DOHH2 (cell line): ENCODE measurements around the gene CMPK2.

Experiments used
- EZH2phosphoT487 ChIP-seq: fragments of 200-600 bp; sonication (generic); IDR thresholded peaks from 2 replicates; pipeline ENCODE4 v1.6.1; 2017; ENCODE audit warnings: borderline replicate concordance, mild to moderate bottlenecking, antibody characterized with exemption, low read length, moderate library complexity, mixed read lengths
- TF ChIP-seq, protein P1 (sequence below): fragments of 200-600 bp; sonication (generic); IDR thresholded peaks from one replicate; pipeline ENCODE4 v1.5.1; 2014; ENCODE audit warnings: antibody characterized with exemption, mild to moderate bottlenecking, low read depth, low read length; ENCODE audit not compliant: poor library complexity, severe bottlenecking

DNA sequence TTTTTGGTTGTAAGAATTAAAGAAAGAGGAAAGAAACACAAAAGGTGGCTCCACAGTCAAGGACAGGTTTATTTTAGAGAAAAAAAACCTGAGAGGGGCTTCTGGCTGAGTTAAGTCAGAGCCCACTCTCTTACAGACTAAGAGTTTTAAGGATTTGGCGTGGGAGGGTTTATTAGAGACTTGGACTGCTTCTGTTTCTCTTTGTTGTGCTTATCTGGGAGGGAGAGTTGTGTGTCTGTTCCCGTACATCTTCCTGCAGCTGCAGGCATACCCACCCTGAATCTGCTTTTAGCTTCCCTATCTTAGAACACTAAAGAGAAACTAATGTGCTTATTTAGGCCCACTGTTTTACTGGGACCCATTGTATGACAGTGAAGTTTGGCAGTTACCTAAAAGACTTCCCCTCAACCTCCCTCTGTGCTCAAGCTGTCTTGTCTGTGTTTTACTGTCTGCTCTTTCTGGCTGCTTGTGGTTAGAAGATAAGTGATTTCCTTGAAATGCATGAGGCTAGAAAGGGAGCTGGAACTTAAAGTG lies 14.6 kb upstream of the CMPK2 start:
- TF ChIP-seq, protein P1, sequence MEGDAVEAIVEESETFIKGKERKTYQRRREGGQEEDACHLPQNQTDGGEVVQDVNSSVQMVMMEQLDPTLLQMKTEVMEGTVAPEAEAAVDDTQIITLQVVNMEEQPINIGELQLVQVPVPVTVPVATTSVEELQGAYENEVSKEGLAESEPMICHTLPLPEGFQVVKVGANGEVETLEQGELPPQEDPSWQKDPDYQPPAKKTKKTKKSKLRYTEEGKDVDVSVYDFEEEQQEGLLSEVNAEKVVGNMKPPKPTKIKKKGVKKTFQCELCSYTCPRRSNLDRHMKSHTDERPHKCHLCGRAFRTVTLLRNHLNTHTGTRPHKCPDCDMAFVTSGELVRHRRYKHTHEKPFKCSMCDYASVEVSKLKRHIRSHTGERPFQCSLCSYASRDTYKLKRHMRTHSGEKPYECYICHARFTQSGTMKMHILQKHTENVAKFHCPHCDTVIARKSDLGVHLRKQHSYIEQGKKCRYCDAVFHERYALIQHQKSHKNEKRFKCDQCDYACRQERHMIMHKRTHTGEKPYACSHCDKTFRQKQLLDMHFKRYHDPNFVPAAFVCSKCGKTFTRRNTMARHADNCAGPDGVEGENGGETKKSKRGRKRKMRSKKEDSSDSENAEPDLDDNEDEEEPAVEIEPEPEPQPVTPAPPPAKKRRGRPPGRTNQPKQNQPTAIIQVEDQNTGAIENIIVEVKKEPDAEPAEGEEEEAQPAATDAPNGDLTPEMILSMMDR, result no peak
- TF ChIP-seq EZH2phosphoT487, result no peak
